LHCN-M2 (cell line): ENCODE results near the gene MGAT4A. TPM values are rescaled to one million over a fixed set of nuclear protein-coding genes. Genes with fewer than 3 reads are reported as not detected.

ENCODE experiments used
- DNase-seq: peaks from one replicate; pipeline ENCODE4 v3.0.0-alpha.2; 2012; ENCODE audit warnings: low read depth
- polyA plus RNA-seq: library from polyadenylated mRNA; unstranded; fragments of >200 nt; gene quantifications from one replicate; pipeline ENCODE4 v1.2.1, GENCODE V29; 2012; ENCODE audit warnings: missing spikeins
- total RNA-seq: library from RNA; depleted of rRNA; stranded (reverse); fragments of >200 nt; gene quantifications from 2 replicates; pipeline ENCODE4 v1.2.3, GENCODE V29; 2014; rRNA removed

The MGAT4A gene
- 0.17 TPM in 1 of 2 replicates, not detected in the other for total RNA-seq
- polyA plus RNA-seq, result not detected

GRCh38 chr2:98731041-98731893 lies at the start of gene MGAT4A:
Gene MGAT4A, minus strand, starts transcription at chr2:98731132. Its CDS starts 4,800 bp downstream, at chr2:98726332.
- peak; percentile 2 for DNase-seq

GRCh38 chr2:98778741-98779483 lies 48.0 kb upstream of the MGAT4A start:
- DNase-seq, result no peak

DNA sequence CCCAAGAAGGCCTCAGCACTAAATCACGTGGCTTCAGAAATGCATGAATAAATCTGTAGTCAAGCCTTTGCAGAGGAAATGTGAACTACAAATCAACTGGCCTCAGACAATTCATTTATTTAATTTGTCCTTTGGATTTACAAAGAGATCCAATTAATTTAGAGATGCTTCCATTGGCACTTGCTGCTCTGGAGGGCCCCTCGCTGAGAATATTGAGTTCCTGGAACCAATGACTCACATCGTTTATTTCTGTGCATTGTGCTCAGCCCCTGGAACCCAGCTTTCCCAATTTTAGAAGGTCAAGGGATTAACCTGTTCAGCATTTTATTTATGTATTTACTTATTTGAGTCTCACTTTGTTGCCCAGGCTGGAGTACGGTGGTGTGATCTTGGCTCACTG lies 47.2 kb upstream of the MGAT4A start:
- no peak for DNase-seq

DNA sequence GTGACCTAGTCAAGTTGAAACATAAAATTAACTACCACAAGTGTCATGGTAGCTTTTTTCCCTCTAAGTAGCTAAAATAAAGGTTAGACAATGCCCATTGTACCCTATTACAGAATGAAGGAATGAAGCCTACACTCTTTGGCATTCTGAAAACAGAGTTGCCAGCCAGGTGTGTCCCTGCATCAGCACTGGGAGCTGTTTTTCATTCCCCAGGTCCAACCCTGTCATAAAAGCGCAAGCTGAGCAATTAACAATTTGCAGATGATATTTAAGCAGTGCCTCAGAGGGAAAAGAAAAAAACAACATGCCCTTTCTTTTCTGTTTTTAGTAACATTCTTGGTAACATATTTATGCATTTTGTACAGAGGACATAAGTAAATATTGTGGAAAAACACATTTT lies 46.8 kb upstream of the MGAT4A start:
- no peak for DNase-seq

DNA sequence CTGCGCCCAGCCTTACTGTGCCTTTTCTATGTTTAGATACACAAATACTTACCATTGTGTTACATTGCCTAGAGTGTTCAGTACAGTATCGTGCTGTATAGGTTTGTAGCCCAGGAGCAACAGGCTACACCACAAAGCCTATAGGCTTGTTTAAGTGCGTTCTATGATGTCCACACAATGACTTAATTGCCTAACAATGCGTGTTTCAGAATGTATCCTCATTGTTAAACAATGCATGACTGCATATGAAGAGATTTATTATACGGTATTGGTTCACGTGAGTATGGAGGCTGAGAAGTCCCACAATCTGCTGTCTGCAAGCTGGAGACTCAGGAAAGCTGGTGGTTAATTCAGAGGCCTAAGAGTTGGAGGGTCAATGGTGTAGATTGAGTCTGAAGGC lies 46.1 kb upstream of the MGAT4A start:
- no peak for DNase-seq

GRCh38 chr2:98776136-98776535 lies 45.2 kb upstream of the MGAT4A start:
- DNase-seq, result no peak

DNA sequence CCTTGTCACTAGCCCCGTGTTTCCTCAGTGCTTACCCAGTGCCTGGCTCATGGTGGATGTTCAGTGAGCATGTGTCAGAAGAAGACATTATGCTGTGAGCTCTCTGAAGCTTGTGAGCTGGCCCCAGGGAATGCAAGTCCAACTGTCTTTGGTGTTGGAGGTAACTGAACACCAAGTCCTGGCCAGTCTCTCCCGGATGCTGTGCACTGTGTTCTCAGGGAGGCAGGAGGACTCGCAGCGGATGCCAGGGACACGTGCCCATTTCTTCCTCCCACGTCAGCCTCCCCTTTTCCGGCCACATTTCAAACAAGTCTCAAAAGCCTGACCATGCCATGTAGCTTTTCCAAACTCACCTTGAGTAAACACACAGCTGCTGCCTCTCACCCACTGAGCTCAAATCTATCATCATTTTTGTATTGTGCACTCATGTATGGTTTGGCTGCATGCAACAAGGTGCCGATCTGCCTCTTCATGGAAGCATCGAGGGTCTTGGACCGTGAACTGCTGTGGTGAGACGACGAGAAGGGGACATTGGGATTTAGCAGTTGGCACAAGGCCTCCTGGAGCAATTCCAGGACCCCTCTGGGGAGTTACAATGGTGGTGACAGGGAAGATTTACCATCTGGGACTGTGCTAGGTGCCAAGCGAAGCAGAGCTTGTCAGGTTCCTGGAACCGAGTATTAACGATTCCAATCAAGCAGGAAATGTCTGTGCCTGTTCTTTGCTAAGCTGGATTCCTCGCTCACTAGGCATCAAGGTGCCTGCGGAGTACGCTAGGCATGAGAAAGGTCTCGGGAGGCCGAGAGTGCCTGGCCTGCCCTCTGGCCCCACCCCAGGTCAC lies 44.4 kb upstream of the MGAT4A start:
- no peak for DNase-seq

- DNase-seq, result no peak
Measured at GRCh38 chr2:98773907-98774306, 43.0 kb upstream of the MGAT4A start.

DNA sequence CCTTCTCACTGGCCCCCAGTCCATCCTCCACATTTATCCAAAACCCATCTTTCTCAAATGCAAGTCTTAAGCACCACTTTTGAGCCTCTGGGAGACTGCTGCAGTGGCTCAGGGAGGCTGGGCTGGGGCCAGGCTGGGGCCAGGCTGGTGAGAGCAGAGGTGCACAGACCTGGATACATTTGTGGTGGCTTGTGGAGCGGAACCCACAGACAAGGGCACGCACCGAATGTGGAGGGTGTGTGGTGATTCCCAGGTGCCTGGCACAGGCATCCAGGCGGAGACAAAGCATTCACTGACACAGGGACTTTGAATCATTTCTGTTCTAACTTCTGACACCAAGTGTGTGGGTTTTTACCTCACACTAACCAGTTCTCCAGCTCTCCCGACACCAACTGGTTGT lies 42.2 kb upstream of the MGAT4A start:
- no peak for DNase-seq

- no peak for DNase-seq
Measured at GRCh38 chr2:98772536-98772935, 41.6 kb upstream of the MGAT4A start.

DNA sequence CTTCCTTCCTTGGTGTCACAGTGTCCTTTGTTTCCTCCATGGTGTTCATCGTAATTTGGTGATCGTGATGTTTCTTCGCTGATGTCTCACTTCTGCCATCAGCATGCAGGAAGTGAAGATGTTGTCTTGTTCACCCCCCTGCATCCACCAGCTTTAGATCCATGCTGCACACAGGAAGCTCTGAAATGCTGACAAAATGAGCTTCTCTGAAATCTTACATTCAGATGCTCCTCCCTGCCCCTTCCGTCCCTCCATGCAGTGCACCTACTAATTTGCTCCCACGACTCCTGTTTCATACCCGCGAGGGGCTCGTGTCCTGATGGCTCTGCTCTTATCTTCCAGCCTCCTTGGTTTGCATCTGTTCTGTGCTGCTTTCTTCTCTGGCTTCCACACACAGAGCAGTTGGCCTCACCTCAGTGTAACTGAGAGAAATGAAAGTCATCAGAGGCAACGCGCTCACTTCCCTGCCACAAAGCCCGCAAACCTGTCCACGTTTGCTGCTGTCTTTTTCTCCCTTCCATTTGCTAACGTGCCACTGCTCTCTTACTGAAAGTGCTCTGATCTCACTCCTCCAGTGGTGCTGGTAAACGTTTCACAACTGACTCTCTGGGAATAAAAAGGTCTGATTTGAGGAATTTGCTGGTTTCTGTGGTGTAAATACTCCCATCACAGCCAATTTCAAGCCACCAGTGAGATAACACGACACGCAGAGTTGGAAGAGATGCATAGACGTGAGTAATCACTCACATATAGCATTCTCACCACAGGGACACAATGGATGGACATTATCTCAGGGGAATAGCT lies 41.0 kb upstream of the MGAT4A start:
- no peak for DNase-seq

GRCh38 chr2:98771264-98771663 lies 40.3 kb upstream of the MGAT4A start:
- no peak for DNase-seq

DNA sequence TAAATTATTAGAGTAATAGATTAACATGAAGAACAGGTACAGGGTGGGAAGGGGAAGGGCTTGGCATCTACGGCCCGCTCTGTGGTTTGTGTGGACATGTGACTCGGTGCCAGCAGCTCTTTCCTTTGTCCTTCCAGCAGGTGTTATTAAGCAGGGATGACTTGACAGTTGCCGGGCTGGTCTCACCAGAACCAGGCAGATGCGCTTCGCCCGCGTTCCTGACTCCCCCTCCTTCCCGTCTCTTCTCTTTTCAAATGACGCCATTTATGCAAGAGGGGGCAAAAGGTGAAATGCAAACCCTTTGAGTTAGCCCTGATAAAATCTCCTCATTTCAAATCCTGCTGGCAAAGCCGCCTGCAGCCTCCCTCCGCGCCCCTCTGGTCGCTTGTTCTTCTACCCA lies 38.9 kb upstream of the MGAT4A start:
- DNase-seq, result no peak

GRCh38 chr2:98769114-98769476 lies 38.2 kb upstream of the MGAT4A start:
- DNase-seq, result no peak

GRCh38 chr2:98768384-98769113 lies 37.6 kb upstream of the MGAT4A start:
- peak; percentile 56 for DNase-seq

DNA sequence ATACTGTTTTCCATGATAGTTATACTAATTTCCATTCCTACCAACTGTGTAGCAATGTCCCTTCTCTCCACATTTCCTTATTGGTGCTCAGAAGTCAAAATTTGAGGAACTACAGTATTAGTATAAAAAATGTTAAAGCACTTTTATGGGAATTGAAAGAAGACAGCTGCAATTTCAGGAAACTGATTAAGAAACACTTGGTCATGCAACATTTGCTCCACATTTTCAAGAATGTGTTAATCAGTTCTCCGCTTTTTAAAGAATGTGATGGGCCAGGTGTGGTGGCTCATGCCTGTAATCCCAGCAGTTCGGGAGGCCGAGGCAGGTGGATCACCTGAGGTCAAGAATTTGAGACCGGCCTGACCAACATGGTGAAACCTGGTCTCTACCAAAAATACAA lies 33.6 kb upstream of the MGAT4A start:
- no peak for DNase-seq

DNA sequence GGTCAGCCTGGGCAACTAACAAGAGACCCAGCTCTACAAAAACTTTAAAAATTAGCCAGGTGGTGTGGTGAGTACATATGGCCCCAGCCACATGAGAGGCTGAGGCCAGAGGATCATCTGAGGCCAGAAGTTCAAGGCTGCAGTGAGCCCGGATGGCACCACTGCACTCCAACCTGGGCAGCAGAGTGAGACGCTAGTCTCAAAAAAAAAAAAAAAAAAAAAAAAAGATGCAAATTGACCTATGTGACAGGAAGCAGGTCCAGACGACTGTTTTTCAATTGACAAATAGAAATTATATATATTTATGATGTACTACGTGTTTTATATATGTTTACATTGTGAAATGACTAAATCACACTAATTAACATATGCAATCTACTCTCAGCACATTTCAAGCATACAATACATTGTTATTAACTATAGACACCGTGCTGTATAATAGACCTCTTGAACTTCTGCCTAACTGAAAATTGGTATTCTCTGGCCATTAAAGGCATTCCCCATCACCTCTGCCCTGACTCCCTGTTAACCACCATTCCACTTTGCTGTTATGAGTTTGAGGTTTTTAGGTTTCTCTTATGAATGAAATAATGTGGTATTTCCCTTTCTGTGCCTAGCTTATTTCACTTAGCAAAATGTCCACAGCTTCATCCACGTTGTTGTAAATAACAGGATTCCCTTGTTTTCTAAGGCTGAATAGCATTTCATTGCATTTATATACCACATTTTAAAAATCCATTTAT lies 32.4 kb upstream of the MGAT4A start:
- no peak for DNase-seq

DNA sequence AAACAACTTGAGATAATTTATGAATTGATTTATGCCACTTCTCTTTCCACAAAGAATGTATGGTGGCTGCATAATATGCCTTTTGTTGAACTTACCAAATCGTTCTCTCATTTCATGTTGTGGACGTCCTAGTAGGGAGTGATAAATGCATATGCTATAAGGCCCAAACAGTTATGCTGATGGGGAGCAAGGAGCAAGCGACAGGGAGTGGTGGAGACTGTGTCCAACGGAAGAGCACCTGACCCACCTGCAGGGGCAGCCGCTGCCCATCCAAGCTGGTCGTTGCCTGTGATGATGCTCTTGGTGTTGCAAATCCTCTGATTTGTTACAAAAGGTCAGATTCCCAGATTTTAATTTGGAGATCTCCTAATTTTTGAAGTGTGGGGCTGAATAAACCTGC lies 31.0 kb upstream of the MGAT4A start:
- no peak for DNase-seq

DNA sequence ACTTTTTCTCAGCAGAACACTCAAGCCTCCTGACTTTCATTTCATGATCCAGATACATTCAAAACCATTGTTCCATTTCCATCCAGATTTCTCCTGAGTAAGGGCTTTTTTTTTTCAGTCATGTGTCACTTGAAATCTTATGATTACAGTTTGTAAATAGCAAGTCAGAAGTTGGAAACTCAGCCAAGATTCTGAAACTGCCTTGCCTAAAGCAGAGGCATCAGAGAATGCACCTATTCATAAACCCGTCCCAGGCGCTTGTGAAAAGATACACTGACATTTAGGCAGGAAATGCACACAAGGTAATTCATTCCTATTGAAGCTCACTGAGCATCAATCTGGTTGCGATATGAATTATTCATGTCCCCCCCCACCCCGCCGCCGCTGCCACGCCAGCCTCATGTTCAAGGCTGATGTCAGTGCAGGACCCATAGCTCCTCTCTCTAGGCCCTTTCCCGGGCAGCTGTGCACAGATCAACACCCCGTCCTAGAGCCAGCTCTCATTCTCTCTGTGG lies 30.4 kb upstream of the MGAT4A start:
- DNase-seq, result no peak
